Trophoblast cell (in vitro differentiated cells and primary cell): Measurements from ENCODE around the gene TBX6.
A peak's percentile ranks its signal among the peaks of the same experiment; 100 is the strongest.

Experiments used
- DNase-seq, 2 donors: peaks; one replicate each; pipeline ENCODE4 v3.0.0-alpha.2; 2016
- H2AFZ ChIP-seq: 2 replicates; pipeline ENCODE4 v1.6.1; 2013; ENCODE audit warnings: low read length, moderate library complexity, mild to moderate bottlenecking; ENCODE audit not compliant: insufficient read depth, poor library complexity
- H2AK5ac ChIP-seq: 2 replicates; pipeline ENCODE4 v1.6.1; 2013; ENCODE audit warnings: mild to moderate bottlenecking, low read length
- H2BK120ac ChIP-seq: 2 replicates; pipeline ENCODE4 v1.6.1; 2013; ENCODE audit warnings: low read length, mild to moderate bottlenecking, moderate library complexity; ENCODE audit not compliant: insufficient read depth, poor library complexity
- H2BK12ac ChIP-seq: 2 replicates; pipeline ENCODE4 v1.6.1; 2013; ENCODE audit warnings: mild to moderate bottlenecking, low read length, moderate library complexity
- H2BK5ac ChIP-seq: 2 replicates; pipeline ENCODE4 v1.6.1; 2013; ENCODE audit warnings: low read length, low read depth, moderate library complexity, mild to moderate bottlenecking; ENCODE audit not compliant: poor library complexity
- H3K14ac ChIP-seq: 2 replicates; pipeline ENCODE4 v1.6.1; 2013; ENCODE audit warnings: mild to moderate bottlenecking, low read length
- H3K18ac ChIP-seq: 2 replicates; pipeline ENCODE4 v1.6.1; 2013; ENCODE audit warnings: mild to moderate bottlenecking, low read length
- H3K23ac ChIP-seq: 2 replicates; pipeline ENCODE4 v1.6.1; 2013; ENCODE audit warnings: low read length
- H3K27ac ChIP-seq: 2 replicates; pipeline ENCODE4 v1.5.1; 2013; ENCODE audit warnings: low read depth, mild to moderate bottlenecking, inconsistent platforms, low read length, moderate library complexity
- H3K27me3 ChIP-seq: 2 replicates; pipeline ENCODE4 v1.6.1; 2013; ENCODE audit warnings: inconsistent platforms, mild to moderate bottlenecking, low read length, moderate library complexity; ENCODE audit not compliant: insufficient read depth
- H3K36me3 ChIP-seq, 2 experiments: 1 replicate in 1 of 2; 2 replicates in 1 of 2; pipeline ENCODE4 v1.6.1; 2013; ENCODE audit warnings: low read length in 2 of 2, mild to moderate bottlenecking in 2 of 2, moderate library complexity in 1 of 2; ENCODE audit not compliant: insufficient read depth in 2 of 2, control insufficient read depth in 1 of 2
- H3K4ac ChIP-seq: 2 replicates; pipeline ENCODE4 v1.6.1; 2013; ENCODE audit warnings: low read depth, mild to moderate bottlenecking, low read length, moderate library complexity
- H3K4me1 ChIP-seq, 2 experiments: 1 replicate in 1 of 2; 2 replicates in 1 of 2; pipeline ENCODE4 v1.6.1; 2013; ENCODE audit warnings: low read length in 2 of 2, mild to moderate bottlenecking in 2 of 2, moderate library complexity in 1 of 2; ENCODE audit not compliant: insufficient read depth in 2 of 2, control insufficient read depth in 1 of 2
- H3K4me2 ChIP-seq: 2 replicates; pipeline ENCODE4 v1.6.1; 2013; ENCODE audit warnings: inconsistent platforms, mild to moderate bottlenecking, low read length, moderate library complexity
- H3K4me3 ChIP-seq: 2 replicates; pipeline ENCODE4 v1.5.1; 2013; ENCODE audit warnings: mild to moderate bottlenecking, low read depth, low read length, inconsistent platforms
- H3K79me1 ChIP-seq: one replicate; pipeline ENCODE4 v1.6.1; 2013; ENCODE audit warnings: low read length
- H3K79me2 ChIP-seq: 2 replicates; pipeline ENCODE4 v1.6.1; 2013; ENCODE audit warnings: low read length, mild to moderate bottlenecking; ENCODE audit not compliant: control insufficient read depth, insufficient read depth, poor library complexity
- H3K9ac ChIP-seq: 2 replicates; pipeline ENCODE4 v1.6.1; 2013; ENCODE audit warnings: mild to moderate bottlenecking, low read length
- H3K9me3 ChIP-seq: 2 replicates; pipeline ENCODE4 v1.6.1; 2013; ENCODE audit warnings: low read depth, mild to moderate bottlenecking, control low read depth, inconsistent platforms, low read length; ENCODE audit not compliant: insufficient read depth
- H4K12ac ChIP-seq: 2 replicates; pipeline ENCODE4 v1.6.1; 2013; ENCODE audit warnings: low read depth, mild to moderate bottlenecking, low read length, moderate library complexity
- H4K8ac ChIP-seq: 2 replicates; pipeline ENCODE4 v1.6.1; 2013; ENCODE audit warnings: low read depth, mild to moderate bottlenecking, low read length, moderate library complexity
- H4K91ac ChIP-seq: one replicate; pipeline ENCODE4 v1.6.1; 2013; ENCODE audit warnings: low read depth, mild to moderate bottlenecking, low read length, moderate library complexity
- WGBS: extraction: QIAGEN DNeasy Blood & Tissue Kit; methylation state at CpG from one replicate; pipeline ENCODE4 v1.1.7; 2013; ENCODE audit warnings: missing lambda C conversion rate; ENCODE audit not compliant: insufficient read length, insufficient coverage; ENCODE audit errors: extremely low coverage; 5-methylcytosine and 5-hydroxymethylcytosine counted together

TBX6 gene

DNA sequence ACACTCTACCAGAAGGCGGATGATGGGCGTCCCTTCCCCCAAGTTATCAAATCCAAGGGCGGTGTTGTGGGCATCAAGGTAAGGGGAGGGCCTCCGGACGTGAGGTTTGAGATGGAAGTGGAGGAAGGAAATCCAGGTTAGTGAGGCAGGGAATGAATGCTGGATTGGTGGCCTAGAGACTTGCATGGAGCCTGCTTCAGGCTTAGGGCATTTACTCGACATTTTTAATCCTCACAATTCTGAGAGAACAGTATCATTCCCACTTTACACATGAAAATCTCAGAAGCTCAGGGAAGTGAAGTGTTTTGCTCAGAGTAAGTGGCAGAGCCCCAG, 24.2 kb downstream of the TBX6 start:
- no peak overlapping the region for H4K12ac ChIP-seq
- H3K36me3 ChIP-seq = peaks cover 48 to 52% of the 10 kb centered on the region in 2 experiments
- no peak overlapping the region for H2AK5ac ChIP-seq
- no peak overlapping the region for H4K8ac ChIP-seq
- no peak overlapping the region for H2BK5ac ChIP-seq
- H3K4me1 ChIP-seq = peaks cover 20 to 24% of the 10 kb centered on the region in 2 experiments
- H3K4me2 ChIP-seq = peak overlapping the region; percentile 84
- H2AFZ ChIP-seq = no peak overlapping the region
- H3K27me3 ChIP-seq = no peaks in the 10 kb centered on the region
- peaks cover 19% of the 10 kb centered on the region for H3K79me1 ChIP-seq
- no peak overlapping the region for H2BK120ac ChIP-seq
- no peak overlapping the region for H4K91ac ChIP-seq
- H3K4ac ChIP-seq = peak overlapping the region; percentile 100
- peaks cover 26% of the 10 kb centered on the region for H3K79me2 ChIP-seq
- no peak for DNase-seq
- no peak overlapping the region for H3K27ac ChIP-seq
- H3K23ac ChIP-seq = no peak overlapping the region
- no peak overlapping the region for H3K4me3 ChIP-seq
- no peak overlapping the region for H3K18ac ChIP-seq
- H3K9ac ChIP-seq = no peak overlapping the region
- no peak overlapping the region for H2BK12ac ChIP-seq
- no peak overlapping the region for H3K14ac ChIP-seq
- WGBS = no CpG with 5 or more reads among the region's 6 CpGs
- no peaks in the 10 kb centered on the region for H3K9me3 ChIP-seq

GRCh38 chr16:30066761-30067583, 24.8 kb downstream of the TBX6 start:
- peak overlapping the region; percentile 97 for H3K9ac ChIP-seq
- no peaks in the 10 kb centered on the region for H3K9me3 ChIP-seq
- no peak overlapping the region for H3K23ac ChIP-seq
- H3K18ac ChIP-seq = peak overlapping the region; percentile 13
- H4K91ac ChIP-seq = peak overlapping the region; percentile 75
- no peak overlapping the region for H2AK5ac ChIP-seq
- no peak overlapping the region for H3K27ac ChIP-seq
- peaks cover 47 to 48% of the 10 kb centered on the region in 2 experiments for H3K36me3 ChIP-seq
- H3K79me1 ChIP-seq = peaks cover 19% of the 10 kb centered on the region
- peak overlapping the region; percentile 21 for H2BK120ac ChIP-seq
- peaks cover 26% of the 10 kb centered on the region for H3K79me2 ChIP-seq
- peak overlapping the region; percentile 95 for H2BK5ac ChIP-seq
- H3K4me1 ChIP-seq = peaks cover 20 to 24% of the 10 kb centered on the region in 2 experiments
- H3K4me2 ChIP-seq = peak overlapping the region; percentile 84
- no peaks in the 10 kb centered on the region for H3K27me3 ChIP-seq
- H2AFZ ChIP-seq = no peak overlapping the region
- H4K12ac ChIP-seq = peak overlapping the region; percentile 23
- peak overlapping the region; percentile 75 for H4K8ac ChIP-seq
- H3K14ac ChIP-seq = peak overlapping the region; percentile 89
- peak overlapping the region; percentile 100 for H3K4ac ChIP-seq
- no peak for DNase-seq
- WGBS = no CpG with 5 or more reads among the region's 21 CpGs
- H2BK12ac ChIP-seq = no peak overlapping the region
- peak overlapping the region; percentile 99 for H3K4me3 ChIP-seq

DNA sequence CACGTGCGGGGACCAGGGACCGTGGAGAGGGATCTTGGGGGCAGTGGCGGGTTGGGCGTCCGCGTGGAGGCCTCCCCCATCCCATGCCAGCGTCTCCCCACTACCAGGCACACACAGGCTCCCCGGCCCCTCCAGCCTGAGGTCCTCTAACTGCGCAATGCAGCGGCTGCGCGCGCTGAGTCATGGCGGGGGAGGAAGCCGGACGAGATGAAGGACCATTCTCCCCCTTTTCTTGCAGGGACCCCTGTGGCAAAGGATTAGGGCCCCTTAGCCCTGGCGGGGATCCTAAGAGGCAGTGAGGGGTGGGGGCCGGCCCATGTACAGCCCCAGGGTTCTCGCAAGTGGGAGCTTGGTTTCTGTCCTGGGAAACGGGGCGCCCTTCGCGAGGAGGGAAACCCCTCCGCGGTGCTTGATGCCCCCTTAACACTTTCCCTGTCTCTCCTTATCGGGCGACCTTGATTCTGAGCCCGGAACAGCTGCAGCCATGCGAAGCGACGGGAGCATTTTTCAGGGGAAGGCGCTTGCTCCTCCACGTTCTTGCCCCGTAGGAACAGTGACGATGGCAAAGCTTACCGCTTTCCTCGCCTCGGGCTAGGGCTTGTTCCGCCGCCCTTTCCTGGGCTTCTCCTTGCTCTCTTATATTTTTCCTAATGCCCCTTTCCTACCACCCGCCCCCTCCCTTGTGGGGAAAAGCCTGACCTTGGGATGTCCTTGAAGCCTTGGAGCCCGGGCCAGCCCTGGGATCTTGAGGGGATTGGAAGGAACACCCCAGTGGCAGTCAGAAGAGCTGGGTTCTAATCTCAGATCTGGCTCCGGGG, 25.6 kb downstream of the TBX6 start:
- Histone ChIP-seq H3K79me2 (peaks cover 26% of the 10 kb centered on the region), H3K27me3 (no peaks in the 10 kb centered on the region), H3K14ac (peak overlapping the region; percentile 89), H3K27ac (peak overlapping the region; percentile 89), H4K8ac (peak overlapping the region; percentile 75), H2BK120ac (peak overlapping the region; percentile 60), H3K9ac (peak overlapping the region; percentile 97), H2AK5ac (peak overlapping the region; percentile 65), H3K9me3 (no peaks in the 10 kb centered on the region), H3K18ac (peak overlapping the region; percentile 77), H3K23ac (no peak overlapping the region), H3K4me2 (peak overlapping the region; percentile 84), H2BK12ac (peak overlapping the region; percentile 64), H4K12ac (peak overlapping the region; percentile 50), H2BK5ac (peak overlapping the region; percentile 95), H3K4me1 (peaks cover 20 to 26% of the 10 kb centered on the region in 2 experiments), H4K91ac (peak overlapping the region; percentile 75), H3K79me1 (peaks cover 19% of the 10 kb centered on the region), H3K4ac (peak overlapping the region; percentile 100), H3K4me3 (peak overlapping the region; percentile 99), H3K36me3 (peaks cover 40 to 41% of the 10 kb centered on the region in 2 experiments), H2AFZ (peak overlapping the region; percentile 38)
- peak; percentile 40 to 67 for DNase-seq
- no CpG with 5 or more reads among the region's 44 CpGs for WGBS

GRCh38 chr16:30065102-30065942, 26.4 kb downstream of the TBX6 start, which contains the start of gene ALDOA:
TSS of gene ALDOA (plus strand) at chr16:30065760. CDS start at chr16:30066898, 1,138 bp downstream.
- peak within 1 kb of the TSS; percentile 97 for H3K9ac ChIP-seq
- peak within 1 kb of the TSS; percentile 100 for H3K4ac ChIP-seq
- peaks cover 19% of the 10 kb centered on the region for H3K79me1 ChIP-seq
- H3K27me3 ChIP-seq = no peaks in the 10 kb centered on the region
- DNase-seq = peak; percentile 98 to 99
- peak within 1 kb of the TSS; percentile 96 for H3K4me2 ChIP-seq
- H4K8ac ChIP-seq = peak within 1 kb of the TSS; percentile 83
- no peak within 1 kb of the TSS for H3K23ac ChIP-seq
- peak within 1 kb of the TSS; percentile 95 for H2BK5ac ChIP-seq
- H3K27ac ChIP-seq = peak within 1 kb of the TSS; percentile 100
- H3K79me2 ChIP-seq = peaks cover 26% of the 10 kb centered on the region
- peak within 1 kb of the TSS; percentile 78 for H2AFZ ChIP-seq
- no peaks in the 10 kb centered on the region for H3K9me3 ChIP-seq
- H2AK5ac ChIP-seq = peak within 1 kb of the TSS; percentile 65
- peak within 1 kb of the TSS; percentile 92 for H3K18ac ChIP-seq
- H2BK12ac ChIP-seq = peak within 1 kb of the TSS; percentile 64
- H3K14ac ChIP-seq = peak within 1 kb of the TSS; percentile 90
- peak within 1 kb of the TSS; percentile 64 for H4K12ac ChIP-seq
- H4K91ac ChIP-seq = peak within 1 kb of the TSS; percentile 93
- peaks cover 33 to 35% of the 10 kb centered on the region in 2 experiments for H3K36me3 ChIP-seq
- H3K4me1 ChIP-seq = peaks cover 24 to 33% of the 10 kb centered on the region in 2 experiments
- no CpG with 5 or more reads among the region's 99 CpGs for WGBS
- H3K4me3 ChIP-seq = peak within 1 kb of the TSS; percentile 99
- H2BK120ac ChIP-seq = peak within 1 kb of the TSS; percentile 81
